Neural cell (in vitro differentiated cells): ENCODE measurements around the gene OPN5. TPM values are rescaled to one million over a fixed set of nuclear protein-coding genes. Genes with fewer than 3 reads are reported as not detected.
"Not testable (repeated sequence)": the region's sequence is repeated elsewhere in the genome, so short reads cannot be mapped to it uniquely, and the experiment has no call there.

Experiments
- H2AFZ ChIP-seq: fragments of 200-600, 300-800 bp; sonication (generic), shearing (Covaris generic); 2 replicates; pipeline ENCODE4 v1.6.0; 2014; ENCODE audit warnings: low read depth, mild to moderate bottlenecking, antibody characterized with exemption, low read length, moderate library complexity
- H3F3A ChIP-seq: fragments of 200-600 bp; shearing (Covaris generic); 2 replicates; pipeline ENCODE4 v1.6.1; 2016; ENCODE audit warnings: mild to moderate bottlenecking, moderate library complexity, mixed read lengths, antibody characterized with exemption, low read length; ENCODE audit not compliant: insufficient read depth, poor library complexity, severe bottlenecking
- H3K27ac ChIP-seq: fragments of 200-600, 300-800 bp; sonication (generic), shearing (Covaris generic); 2 replicates; pipeline ENCODE4 v1.5.1; 2014; ENCODE audit warnings: mild to moderate bottlenecking, low read length, moderate library complexity
- H3K27me3 ChIP-seq: fragments of 300-800, 200-600 bp; sonication (generic), shearing (Covaris generic); 2 replicates; pipeline ENCODE4 v1.6.0; 2014; ENCODE audit warnings: mild to moderate bottlenecking, low read depth, low read length, moderate library complexity; ENCODE audit not compliant: insufficient read depth
- H3K36me3 ChIP-seq: fragments of 300-800, 200-600 bp; sonication (generic), shearing (Covaris generic); 2 replicates; pipeline ENCODE4 v1.5.1; 2014; ENCODE audit warnings: mild to moderate bottlenecking, antibody characterized with exemption, low read length, moderate library complexity; ENCODE audit not compliant: insufficient read depth
- H3K4me2 ChIP-seq: fragments of 300-800, 200-600 bp; sonication (generic), shearing (Covaris generic); 2 replicates; pipeline ENCODE4 v1.6.0; 2014; ENCODE audit warnings: mild to moderate bottlenecking, low read length
- H3K4me3 ChIP-seq: fragments of 300-800, 200-600 bp; sonication (generic), shearing (Covaris generic); 2 replicates; pipeline ENCODE4 v1.5.1; 2014; ENCODE audit warnings: mild to moderate bottlenecking, low read length, moderate library complexity
- H3K79me2 ChIP-seq: fragments of 200-600 bp; shearing (Covaris generic); replicated peaks from 2 replicates; pipeline ENCODE4 v1.6.0; 2014; ENCODE audit warnings: mild to moderate bottlenecking, low read length, moderate library complexity; ENCODE audit not compliant: insufficient read depth
- H3K9ac ChIP-seq: fragments of 300-800, 200-600 bp; sonication (generic), shearing (Covaris generic); 2 replicates; pipeline ENCODE4 v1.6.1; 2016; ENCODE audit warnings: mild to moderate bottlenecking, low read length, mixed read lengths
- H3K9me2 ChIP-seq: fragments of 200-600 bp; shearing (Covaris generic); 2 replicates; pipeline ENCODE4 v1.6.1; 2016; ENCODE audit warnings: mild to moderate bottlenecking, low read length, mixed read lengths; ENCODE audit not compliant: insufficient read depth
- H3K9me3 ChIP-seq: fragments of 200-600, 300-800 bp; sonication (generic), shearing (Covaris generic); 2 replicates; pipeline ENCODE4 v1.6.1; 2016; ENCODE audit warnings: mild to moderate bottlenecking, mixed run types, low read length, moderate library complexity, mixed read lengths
- H4K20me1 ChIP-seq: fragments of 200-600 bp; shearing (Covaris generic); 2 replicates; pipeline ENCODE4 v1.6.1; 2016; ENCODE audit warnings: mild to moderate bottlenecking, mixed run types; ENCODE audit not compliant: insufficient read depth
- CTCF ChIP-seq: fragments of 450-650 bp; IDR thresholded peaks from 2 replicates; pipeline ENCODE4 v1.5.1; 2014; ENCODE audit warnings: antibody characterized with exemption, mild to moderate bottlenecking, moderate library complexity; ENCODE audit not compliant: poor library complexity, severe bottlenecking
- EP300 ChIP-seq: fragments of 450-650 bp; conservative IDR thresholded peaks from 2 replicates; pipeline ENCODE4 v1.6.1; 2014; ENCODE audit warnings: antibody characterized with exemption, mild to moderate bottlenecking, moderate library complexity; ENCODE audit not compliant: poor library complexity, severe bottlenecking
- EZH2 ChIP-seq: fragments of 200-600, 300-800 bp; shearing (Covaris generic), sonication (generic); IDR thresholded peaks from 2 replicates; pipeline ENCODE4 v1.6.1; 2014; ENCODE audit warnings: antibody characterized with exemption, low read length, borderline replicate concordance, mild to moderate bottlenecking; ENCODE audit not compliant: insufficient read depth, poor library complexity, severe bottlenecking
- MXI1 ChIP-seq: fragments of 450-650 bp; conservative IDR thresholded peaks from 2 replicates; pipeline ENCODE4 v1.6.1; 2014; ENCODE audit warnings: antibody characterized with exemption, mild to moderate bottlenecking; ENCODE audit not compliant: poor library complexity, severe bottlenecking
- POLR2AphosphoS5 ChIP-seq: IDR thresholded peaks from 2 replicates; pipeline ENCODE4 v1.6.1; 2012
- RAD21 ChIP-seq: fragments of 450-650 bp; conservative IDR thresholded peaks from 2 replicates; pipeline ENCODE4 v1.6.1; 2014; ENCODE audit warnings: antibody characterized with exemption, mild to moderate bottlenecking, moderate library complexity
- REST ChIP-seq: IDR thresholded peaks from 2 replicates; pipeline ENCODE4 v1.6.1; 2012; ENCODE audit warnings: borderline replicate concordance
- SMC3 ChIP-seq: fragments of 450-650 bp; conservative IDR thresholded peaks from 2 replicates; pipeline ENCODE4 v1.6.1; 2014; ENCODE audit warnings: antibody characterized with exemption, mild to moderate bottlenecking, moderate library complexity; ENCODE audit not compliant: poor library complexity
- TAF1 ChIP-seq: IDR thresholded peaks from 2 replicates; pipeline ENCODE4 v1.6.1; 2012; ENCODE audit warnings: low read depth
- polyA plus RNA-seq: library from polyadenylated mRNA; depleted of rRNA; stranded (reverse); fragments of >200 nt; gene quantifications from 2 replicates; pipeline ENCODE4 v1.2.3, GENCODE V29; 2014

The OPN5 gene
- polyA plus RNA-seq, 1 donor from 2014 or later, result 0.10 TPM

GRCh38 chr6:47741807-47742206 lies 40.0 kb upstream of the OPN5 start:
- Histone ChIP-seq H3K4me3 (no peak overlapping the region), H3K27ac (no peak overlapping the region), H3K4me2 (no peak overlapping the region), H3K27me3 (no peaks in the 10 kb centered on the region), H3K9me3 (no peaks in the 10 kb centered on the region), H3K9me2 (no peaks in the 10 kb centered on the region), H2AFZ (no peak overlapping the region), H3K79me2 (no peaks in the 10 kb centered on the region), H3F3A (no peaks in the 10 kb centered on the region), H4K20me1 (no peaks in the 10 kb centered on the region), H3K36me3 (no peaks in the 10 kb centered on the region), H3K9ac (no peak overlapping the region)
- no peak for TF ChIP-seq CTCF
- TF ChIP-seq TAF1, result no peak
- TF ChIP-seq REST, result no peak
- TF ChIP-seq EP300, result no peak
- TF ChIP-seq MXI1, result no peak
- TF ChIP-seq POLR2AphosphoS5, result no peak
- TF ChIP-seq EZH2, result no peak
- TF ChIP-seq RAD21, result no peak
- no peak for TF ChIP-seq SMC3

- no peaks in the 10 kb centered on the region for H3K36me3 ChIP-seq
- no peaks in the 10 kb centered on the region for H4K20me1 ChIP-seq
- no peaks in the 10 kb centered on the region for H3K79me2 ChIP-seq
- no peaks in the 10 kb centered on the region for H3K27me3 ChIP-seq
- H2AFZ ChIP-seq, result no peak overlapping the region
- no peak overlapping the region for H3K4me3 ChIP-seq
- no peaks in the 10 kb centered on the region for H3K9me3 ChIP-seq
- H3F3A ChIP-seq, result no peaks in the 10 kb centered on the region
- no peak overlapping the region for H3K4me2 ChIP-seq
- no peak overlapping the region for H3K9ac ChIP-seq
- TF ChIP-seq MXI1 (no peak), EP300 (no peak), TAF1 (no peak), SMC3 (no peak), RAD21 (no peak), POLR2AphosphoS5 (no peak), EZH2 (no peak), CTCF (no peak), REST (no peak)
- no peaks in the 10 kb centered on the region for H3K9me2 ChIP-seq
- no peak overlapping the region for H3K27ac ChIP-seq
Observed at GRCh38 chr6:47743744-47744143, 38.1 kb upstream of the OPN5 start.

GRCh38 chr6:47745269-47745668 lies 36.6 kb upstream of the OPN5 start:
- not testable (repeated sequence) for H3K27me3 ChIP-seq, H3K4me2 ChIP-seq, H4K20me1 ChIP-seq, H3K9ac ChIP-seq, H3K36me3 ChIP-seq, H3K9me3 ChIP-seq, H3K9me2 ChIP-seq, H3K27ac ChIP-seq, H3K79me2 ChIP-seq, H3F3A ChIP-seq, H3K4me3 ChIP-seq, H2AFZ ChIP-seq
